NCI-H1694 treated with DMSO at 0.1 percent for 48 hours (cell line): Measurements from ENCODE around the gene RAD51D.
"Not testable (repeated sequence)": the region's sequence is repeated elsewhere in the genome, so short reads cannot be mapped to it uniquely, and the experiment has no call there.

ENCODE experiments used
- DNase-seq: peaks from one replicate; lab custom pipeline; 2025; lab: John Stamatoyannopoulos, UW

RAD51D gene

DNA sequence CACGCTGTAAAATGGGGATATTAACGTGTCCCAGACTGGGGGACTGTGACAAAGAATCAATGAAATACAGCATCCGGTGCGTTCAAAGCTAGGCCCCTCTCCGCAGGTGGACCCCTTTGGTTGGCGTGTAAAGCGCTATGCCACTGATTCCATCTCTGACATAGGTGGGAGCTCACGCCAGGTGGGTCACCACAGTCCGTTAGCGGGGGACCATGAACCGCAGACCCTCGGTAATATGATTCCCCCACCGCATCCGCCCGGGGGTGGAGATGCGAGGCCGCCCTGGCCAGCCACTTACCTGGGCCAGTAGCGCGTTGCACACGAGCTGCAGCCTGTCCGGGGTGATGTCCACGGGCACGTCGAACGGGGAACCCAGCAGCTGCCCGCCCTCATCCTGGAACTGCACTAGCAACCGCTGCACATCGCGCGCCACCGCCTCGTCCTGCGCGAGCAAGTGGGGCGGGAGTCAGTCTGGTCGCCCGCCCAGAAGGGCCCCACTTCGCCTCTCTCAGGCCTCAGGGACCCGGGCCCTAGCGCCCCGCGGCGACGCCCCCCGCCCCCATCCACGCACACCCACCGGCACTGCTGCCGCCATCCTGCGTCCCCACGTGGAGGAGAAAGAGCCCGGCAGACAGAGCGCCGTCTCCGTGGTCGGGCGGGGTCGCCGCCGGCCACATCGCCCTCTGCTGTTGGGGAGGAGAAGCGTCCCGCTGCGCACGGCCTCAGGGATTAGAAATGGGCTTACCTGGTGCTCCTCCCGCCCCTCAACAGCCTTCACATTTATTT lies 22.2 kb upstream of the RAD51D start, which contains the start of gene NLE1:
Gene NLE1 (minus strand): TSS at position 623 of the 786 bp plus-strand sequence. CDS start 28 bp downstream, at position 595.
- peak; percentile 61 for DNase-seq

DNA sequence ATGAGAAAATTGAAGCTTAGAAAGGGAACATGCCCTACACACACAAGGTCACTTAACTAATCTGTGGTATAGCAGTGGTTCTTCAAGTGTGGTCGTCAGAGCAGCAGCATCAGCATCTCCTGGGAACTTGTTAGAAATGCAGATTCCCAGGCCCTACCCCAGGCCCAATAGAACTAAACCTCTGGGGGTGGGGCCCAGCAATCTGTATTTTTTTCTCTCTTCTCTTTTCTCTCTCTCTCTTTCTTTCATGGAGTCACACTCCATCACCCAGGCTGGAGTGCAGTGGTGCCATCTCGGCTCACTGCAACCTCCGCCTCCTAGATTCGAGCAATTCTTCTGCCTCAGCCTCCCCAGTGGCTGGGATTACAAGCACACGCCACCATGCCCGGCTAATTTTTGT lies 18.6 kb upstream of the RAD51D start:
- DNase-seq, result no peak

GRCh38 chr17:35135322-35135721 lies 15.7 kb upstream of the RAD51D start:
- no peak for DNase-seq

- no peak for DNase-seq
Observed at GRCh38 chr17:35132816-35133550, 13.3 kb upstream of the RAD51D start.

DNA sequence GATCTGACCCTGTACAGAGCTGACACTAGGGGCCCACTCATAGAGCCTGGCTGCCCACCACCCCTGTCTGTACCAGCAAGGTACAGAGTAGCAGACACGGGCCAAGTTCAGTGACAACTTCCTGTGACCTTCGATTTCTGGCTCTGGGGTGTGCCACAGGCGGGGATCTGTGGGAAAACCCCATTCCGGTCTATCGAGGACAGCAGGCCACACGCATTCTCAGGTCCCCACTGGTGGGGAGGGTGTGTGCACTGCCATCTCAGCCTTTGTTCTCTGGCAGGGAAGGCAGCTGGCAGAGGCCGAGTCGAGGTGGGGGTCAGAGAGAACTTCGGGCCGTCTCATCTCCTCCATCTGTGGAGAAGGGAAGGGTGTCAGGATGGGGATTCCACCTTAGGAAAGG lies 12.4 kb upstream of the RAD51D start:
- no peak for DNase-seq

GRCh38 chr17:35130392-35130791 lies 10.7 kb upstream of the RAD51D start:
- no peak for DNase-seq

GRCh38 chr17:35129973-35130351 lies 10.3 kb upstream of the RAD51D start:
- DNase-seq, result no peak

DNA sequence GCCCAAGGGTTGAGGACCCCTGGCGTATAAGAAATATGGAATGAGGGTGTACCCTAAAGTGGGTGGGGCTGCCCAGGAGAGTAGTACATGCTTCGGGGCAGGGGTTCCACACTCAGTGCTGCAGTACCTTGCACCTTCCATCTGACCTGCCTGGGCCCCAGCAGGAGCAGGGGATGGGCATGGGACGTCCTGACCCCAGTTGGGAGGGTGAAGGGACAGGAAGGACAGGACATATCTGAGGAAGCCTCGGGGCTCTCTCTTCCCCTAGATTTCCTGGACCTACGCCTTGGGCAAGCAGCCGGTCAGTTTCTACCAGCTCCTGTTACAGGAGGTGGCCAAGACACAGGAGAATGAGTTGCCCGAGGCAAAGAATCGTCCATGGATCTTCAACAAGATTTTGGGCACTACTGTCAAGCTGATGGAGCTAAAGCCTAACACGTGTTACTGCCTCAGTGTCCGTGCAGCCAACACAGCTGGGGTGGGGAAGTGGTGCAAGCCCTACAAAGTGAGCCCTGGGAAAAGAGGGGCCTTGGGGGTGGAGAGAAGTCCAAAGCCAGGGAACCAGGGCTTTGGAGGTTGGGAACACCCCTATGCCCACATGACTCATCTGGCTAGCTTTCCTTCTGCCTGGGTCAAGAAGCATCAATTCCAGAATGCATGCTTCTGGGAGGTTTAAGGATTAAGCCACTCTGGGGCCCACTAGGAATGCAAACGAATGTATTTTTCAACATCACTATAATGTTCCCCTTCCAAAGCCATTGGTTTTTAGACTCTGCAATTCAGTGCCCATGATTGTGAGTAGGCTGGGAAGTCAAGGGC lies 9.7 kb upstream of the RAD51D start:
- DNase-seq, result no peak

GRCh38 chr17:35127751-35128514 lies 8.3 kb upstream of the RAD51D start:
- DNase-seq, result no peak

DNA sequence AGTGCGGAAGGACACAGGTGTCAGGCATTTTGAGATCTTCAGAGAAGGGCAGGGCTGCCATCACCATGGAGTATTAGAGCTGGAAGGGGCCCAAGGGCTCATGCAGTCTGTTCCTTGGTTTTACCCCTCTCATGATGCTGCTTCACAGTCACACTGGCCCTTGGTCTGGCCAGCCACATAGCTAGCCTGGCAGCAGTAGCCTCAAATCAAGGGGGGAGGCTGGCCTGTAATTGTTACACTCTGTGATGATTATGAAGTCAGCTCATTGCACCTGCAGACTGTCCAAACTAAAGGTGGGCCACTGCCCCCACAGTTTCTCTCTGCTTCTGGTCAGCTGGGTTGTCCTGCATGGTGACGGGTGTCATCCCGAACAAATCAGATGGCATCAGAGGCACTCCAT lies 1.7 kb upstream of the RAD51D start, which contains the start of gene FNDC8:
Gene FNDC8 (plus strand): TSS at position 301 of the 400 bp plus-strand sequence. CDS start 79 bp downstream, at position 380.
- no peak for DNase-seq

DNA sequence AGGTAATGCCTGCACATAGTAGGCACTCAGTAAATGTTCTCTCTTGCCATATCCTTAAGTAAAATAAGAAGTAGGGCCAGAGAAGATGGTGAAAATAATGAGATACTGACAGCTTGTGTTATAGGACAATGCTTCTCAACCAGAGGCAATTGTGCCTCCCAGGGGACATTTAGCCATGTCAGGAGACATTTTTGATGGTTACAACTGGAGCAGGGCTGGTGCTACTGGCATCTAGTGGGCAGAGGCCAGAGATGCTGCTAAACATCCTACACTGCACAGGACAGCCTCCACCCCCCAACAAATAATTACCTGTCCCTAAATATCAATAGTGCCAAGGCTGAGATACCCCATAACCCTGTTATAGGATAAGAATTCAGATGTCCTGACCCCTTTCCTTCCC lies 1.7 kb downstream of the RAD51D start:
- no peak for DNase-seq

DNA sequence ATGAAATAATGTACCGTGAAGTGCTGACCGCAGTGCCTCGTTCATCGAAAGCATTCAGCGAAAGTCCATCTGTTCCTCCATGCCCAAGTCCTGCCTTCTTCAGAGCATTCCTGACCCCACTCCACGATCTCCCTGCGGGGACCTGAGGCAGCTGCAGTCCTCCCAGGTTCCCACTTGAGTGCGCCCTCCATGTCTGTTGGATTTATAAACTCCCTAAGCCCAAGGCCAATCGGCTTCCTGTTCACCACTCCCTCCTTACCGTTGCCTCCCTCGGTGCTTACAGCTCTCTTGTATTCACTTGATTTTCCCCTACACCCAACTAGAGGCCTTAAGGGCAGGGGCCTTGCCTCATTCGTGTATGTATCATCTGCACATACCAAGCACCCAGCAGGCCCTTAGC lies 2.8 kb downstream of the RAD51D start:
- DNase-seq, result no peak

- DNase-seq, result not testable (repeated sequence)
Observed at GRCh38 chr17:35110791-35111190, 8.9 kb downstream of the RAD51D start.

GRCh38 chr17:35104844-35105450 lies 14.7 kb downstream of the RAD51D start:
- no peak for DNase-seq

GRCh38 chr17:35103271-35103670 lies 16.4 kb downstream of the RAD51D start:
- DNase-seq, result no peak

DNA sequence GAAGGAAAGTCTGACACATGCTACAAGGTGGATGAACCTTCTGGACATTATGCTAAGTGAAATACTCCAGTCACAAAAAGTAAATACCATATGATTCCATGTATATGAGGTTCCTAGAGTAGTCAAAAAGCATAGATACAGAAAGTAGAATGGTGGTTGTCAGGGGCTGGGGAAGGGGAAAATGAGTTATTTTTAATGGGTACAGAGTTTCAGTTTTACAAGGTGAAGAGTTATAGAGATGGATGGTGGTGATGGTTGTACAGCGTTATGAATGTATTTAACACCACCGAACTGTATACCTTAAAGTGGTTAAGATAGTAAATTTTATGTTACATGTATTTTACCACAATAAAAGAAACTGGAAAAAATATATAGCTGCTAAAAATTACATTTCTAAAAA lies 17.9 kb downstream of the RAD51D start:
- DNase-seq, result no peak

GRCh38 chr17:35101036-35101435 lies 18.6 kb downstream of the RAD51D start:
- no peak for DNase-seq

DNA sequence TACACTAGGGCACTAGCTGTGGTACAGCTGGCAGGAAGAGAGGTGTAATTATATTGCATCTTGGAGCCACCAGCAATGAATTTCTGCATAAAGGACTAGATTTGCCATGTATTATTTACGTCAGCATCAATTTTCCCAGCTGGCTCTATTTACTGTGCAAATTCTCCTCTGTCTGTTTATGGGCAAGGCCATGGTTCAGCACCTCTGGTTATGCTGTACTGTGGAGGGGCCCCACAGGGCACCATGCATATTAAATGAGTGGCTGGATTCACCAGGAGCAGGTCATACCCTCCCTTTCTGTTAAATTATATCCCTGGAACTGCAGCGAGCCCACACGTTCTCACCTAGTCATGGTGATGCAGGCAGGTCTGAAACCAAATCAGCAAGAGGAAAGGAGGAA lies 19.8 kb downstream of the RAD51D start:
- DNase-seq, result no peak

DNA sequence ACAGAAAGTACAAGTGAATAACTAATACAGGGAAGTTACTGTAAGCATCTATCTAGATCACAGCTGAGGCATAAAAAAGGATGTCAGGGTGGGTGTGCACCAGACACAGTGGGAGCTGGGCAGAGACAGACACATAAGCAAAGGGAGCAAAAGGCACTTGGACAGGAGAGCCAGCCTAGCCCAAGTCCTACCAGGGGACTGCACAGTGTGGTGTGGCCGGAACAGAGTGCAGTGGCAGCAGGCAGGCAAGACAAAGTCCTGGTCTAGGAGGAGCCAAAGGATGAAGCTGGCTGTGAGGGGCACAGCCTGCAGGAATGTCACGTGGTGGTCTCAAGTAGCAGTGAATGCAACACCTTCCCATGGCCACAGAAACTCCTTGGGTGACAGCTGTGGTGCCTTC lies 21.9 kb downstream of the RAD51D start:
- no peak for DNase-seq

DNA sequence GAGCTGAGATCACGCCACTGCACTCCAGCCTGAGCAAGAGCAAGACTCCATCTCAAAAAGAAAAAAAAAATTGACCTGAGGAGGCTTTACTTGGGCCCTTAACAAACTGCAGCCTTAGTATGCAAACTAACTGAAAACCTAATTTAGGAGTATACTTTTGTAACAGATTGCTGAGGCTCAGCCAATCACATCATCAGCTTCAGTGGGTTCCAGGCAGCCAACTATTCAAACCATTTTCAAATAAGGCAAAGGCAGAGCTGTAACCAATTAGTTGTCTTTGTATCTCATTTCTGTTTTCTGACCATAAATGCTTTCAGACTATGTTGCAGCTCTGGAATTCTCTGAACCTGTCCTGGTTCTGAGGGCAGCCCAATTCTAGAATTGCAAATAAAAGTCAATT lies 23.9 kb downstream of the RAD51D start:
- no peak for DNase-seq

GRCh38 chr17:35094902-35095301 lies 24.8 kb downstream of the RAD51D start:
- no peak for DNase-seq
